MM.1S (cell line): ENCODE data around the gene ACOXL.
A peak's percentile ranks its signal among the peaks of the same experiment; 100 is the strongest.

ENCODE experiments used
- DNase-seq: peaks from one replicate; pipeline ENCODE4 v3.0.0-alpha.2; 2015
- H2AFZ ChIP-seq: fragments of 300-600 bp; sonication (generic); 2 replicates; pipeline ENCODE4 v1.6.0; 2016; ENCODE audit warnings: antibody characterized with exemption, low read length
- H3F3A ChIP-seq: fragments of 300-600 bp; sonication (generic); 2 replicates; pipeline ENCODE4 v1.6.1; 2016; ENCODE audit warnings: mild to moderate bottlenecking, antibody characterized with exemption, low read length, moderate library complexity, mixed read lengths; ENCODE audit not compliant: insufficient read depth
- H3K27ac ChIP-seq: fragments of 300-600 bp; sonication (generic); 2 replicates; pipeline ENCODE4 v1.5.1; 2016; ENCODE audit warnings: mild to moderate bottlenecking, low read length
- H3K27me3 ChIP-seq: fragments of 300-600 bp; sonication (generic); replicated peaks from 2 replicates; pipeline ENCODE4 v1.6.0; 2016; ENCODE audit warnings: low read length; ENCODE audit not compliant: insufficient read depth
- H3K36me3 ChIP-seq: fragments of 300-600 bp; sonication (generic); replicated peaks from 2 replicates; pipeline ENCODE4 v1.6.1; 2016; ENCODE audit warnings: mild to moderate bottlenecking, low read length, mixed read lengths; ENCODE audit not compliant: insufficient read depth
- H3K4me1 ChIP-seq: fragments of 300-600 bp; sonication (generic); 2 replicates; pipeline ENCODE4 v1.6.1; 2016; ENCODE audit warnings: low read length, mixed read lengths
- H3K4me2 ChIP-seq: fragments of 300-600 bp; sonication (generic); 2 replicates; pipeline ENCODE4 v1.6.0; 2016; ENCODE audit warnings: low read depth, low read length
- H3K4me3 ChIP-seq: fragments of 300-600 bp; sonication (generic); 2 replicates; pipeline ENCODE4 v1.5.1; 2016; ENCODE audit warnings: low read length, mixed read lengths
- H3K79me2 ChIP-seq: fragments of 300-600 bp; sonication (generic); 2 replicates; pipeline ENCODE4 v1.6.1; 2016; ENCODE audit warnings: mixed run types, low read length, mixed read lengths
- H3K9ac ChIP-seq: fragments of 300-600 bp; sonication (generic); 2 replicates; pipeline ENCODE4 v1.6.1; 2016; ENCODE audit warnings: low read length, mixed read lengths
- H3K9me2 ChIP-seq: fragments of 300-600 bp; sonication (generic); replicated peaks from 2 replicates; pipeline ENCODE4 v1.6.1; 2016; ENCODE audit warnings: mild to moderate bottlenecking, low read length, mixed read lengths; ENCODE audit not compliant: insufficient read depth
- H3K9me3 ChIP-seq: fragments of 300-600 bp; sonication (generic); replicated peaks from 2 replicates; pipeline ENCODE4 v1.6.1; 2016; ENCODE audit warnings: mild to moderate bottlenecking, low read length, mixed read lengths; ENCODE audit not compliant: insufficient read depth
- H4K20me1 ChIP-seq: fragments of 300-600 bp; sonication (generic); 2 replicates; pipeline ENCODE4 v1.6.1; 2016; ENCODE audit warnings: mild to moderate bottlenecking, low read length, moderate library complexity, mixed read lengths; ENCODE audit not compliant: insufficient read depth
- CTCF ChIP-seq: fragments of 300-600 bp; sonication (generic); IDR thresholded peaks from 2 replicates; pipeline ENCODE4 v1.5.1; 2016; ENCODE audit warnings: antibody characterized with exemption, low read length, mixed read lengths
- EZH2 ChIP-seq: fragments of 300-600 bp; sonication (generic); optimal IDR thresholded peaks from 2 replicates; pipeline ENCODE3; 2017; ENCODE audit warnings: low read depth, mild to moderate bottlenecking, antibody characterized with exemption, low read length, mixed read lengths
- EZH2phosphoT487 ChIP-seq: fragments of 300-600 bp; sonication (generic); IDR thresholded peaks from 2 replicates; pipeline ENCODE4 v1.6.1; 2018; ENCODE audit warnings: antibody characterized with exemption, low read length

ACOXL gene

GRCh38 chr2:111061191-111061590 is 328.8 kb downstream of the ACOXL start:
- Histone ChIP-seq H3F3A (peaks cover 23% of the 10 kb centered on the region), H3K36me3 (no peaks in the 10 kb centered on the region), H3K4me2 (peak overlapping the region; percentile 31; the same call in 1 of the 2 replicates), H4K20me1 (no peaks in the 10 kb centered on the region), H3K9ac (peak overlapping the region; percentile 76; the same call in 1 of the 2 replicates), H3K4me3 (no peak overlapping the region), H3K9me3 (no peaks in the 10 kb centered on the region), H3K4me1 (peaks cover 31% of the 10 kb centered on the region), H3K9me2 (no peaks in the 10 kb centered on the region), H3K27me3 (no peaks in the 10 kb centered on the region), H3K27ac (peak overlapping the region; percentile 97), H3K79me2 (no peaks in the 10 kb centered on the region), H2AFZ (no peak overlapping the region)
- no peak for DNase-seq
- TF ChIP-seq CTCF = no peak
- TF ChIP-seq EZH2phosphoT487 = no peak
- no peak for TF ChIP-seq EZH2

GRCh38 chr2:111062417-111062816 is 330.0 kb downstream of the ACOXL start:
- TF ChIP-seq CTCF (no peak), EZH2 (no peak), EZH2phosphoT487 (no peak)
- peaks cover 33% of the 10 kb centered on the region for H3K4me1 ChIP-seq
- H3K4me3 ChIP-seq = peak overlapping the region; percentile 51
- no peaks in the 10 kb centered on the region for H3K27me3 ChIP-seq
- H3K9me3 ChIP-seq = no peaks in the 10 kb centered on the region
- H3K36me3 ChIP-seq = no peaks in the 10 kb centered on the region
- no peak overlapping the region for H2AFZ ChIP-seq
- H3K9me2 ChIP-seq = no peaks in the 10 kb centered on the region
- peak; percentile 76 for DNase-seq
- peak overlapping the region; percentile 70 for H3K4me2 ChIP-seq
- no peaks in the 10 kb centered on the region for H4K20me1 ChIP-seq
- peak overlapping the region; percentile 76 for H3K9ac ChIP-seq
- peak overlapping the region; percentile 97 for H3K27ac ChIP-seq
- peaks cover 23% of the 10 kb centered on the region for H3F3A ChIP-seq
- H3K79me2 ChIP-seq = no peaks in the 10 kb centered on the region

- no peak overlapping the region for H3K9ac ChIP-seq
- H3K4me2 ChIP-seq = no peak overlapping the region
- H3K36me3 ChIP-seq = no peaks in the 10 kb centered on the region
- H3K79me2 ChIP-seq = no peaks in the 10 kb centered on the region
- H3K9me2 ChIP-seq = no peaks in the 10 kb centered on the region
- H3F3A ChIP-seq = peaks cover 21% of the 10 kb centered on the region
- H3K27ac ChIP-seq = no peak overlapping the region
- no peak for TF ChIP-seq EZH2phosphoT487
- H3K4me3 ChIP-seq = no peak overlapping the region
- H3K9me3 ChIP-seq = no peaks in the 10 kb centered on the region
- H3K27me3 ChIP-seq = no peaks in the 10 kb centered on the region
- DNase-seq = no peak
- H4K20me1 ChIP-seq = no peaks in the 10 kb centered on the region
- H3K4me1 ChIP-seq = peaks cover 23% of the 10 kb centered on the region
- no peak overlapping the region for H2AFZ ChIP-seq
These were observed 333.8 kb downstream of the ACOXL start for GRCh38 chr2:111066062-111066593.

GRCh38 chr2:111068435-111069058 is 336.2 kb downstream of the ACOXL start:
- no peak overlapping the region for H3K4me2 ChIP-seq
- no peak overlapping the region for H2AFZ ChIP-seq
- no peak for DNase-seq
- no peaks in the 10 kb centered on the region for H4K20me1 ChIP-seq
- H3K79me2 ChIP-seq = no peaks in the 10 kb centered on the region
- no peaks in the 10 kb centered on the region for H3K36me3 ChIP-seq
- no peak overlapping the region for H3K4me3 ChIP-seq
- no peak overlapping the region for H3K9ac ChIP-seq
- no peaks in the 10 kb centered on the region for H3K9me2 ChIP-seq
- H3K9me3 ChIP-seq = no peaks in the 10 kb centered on the region
- H3F3A ChIP-seq = no peaks in the 10 kb centered on the region
- TF ChIP-seq CTCF (no peak), EZH2 (no peak), EZH2phosphoT487 (no peak)
- no peak overlapping the region for H3K27ac ChIP-seq
- H3K4me1 ChIP-seq = peaks cover 14% of the 10 kb centered on the region
- H3K27me3 ChIP-seq = no peaks in the 10 kb centered on the region
